22Rv1 (cell line): ENCODE data around the gene GYS2.

Experiments
- ZFX ChIP-seq: fragments of 450-650 bp; IDR thresholded peaks from 2 replicates; pipeline ENCODE4 v1.6.1; 2017; ENCODE audit warnings: antibody characterized with exemption, borderline replicate concordance
- TF ChIP-seq, protein P1 (sequence below): fragments of 450-650 bp; IDR thresholded peaks from 2 replicates; pipeline ENCODE4 v1.5.1; 2017; ENCODE audit warnings: mild to moderate bottlenecking

GRCh38 chr12:21644516-21644915 lies 39.9 kb upstream of the GYS2 start:
- TF ChIP-seq, protein P1, sequence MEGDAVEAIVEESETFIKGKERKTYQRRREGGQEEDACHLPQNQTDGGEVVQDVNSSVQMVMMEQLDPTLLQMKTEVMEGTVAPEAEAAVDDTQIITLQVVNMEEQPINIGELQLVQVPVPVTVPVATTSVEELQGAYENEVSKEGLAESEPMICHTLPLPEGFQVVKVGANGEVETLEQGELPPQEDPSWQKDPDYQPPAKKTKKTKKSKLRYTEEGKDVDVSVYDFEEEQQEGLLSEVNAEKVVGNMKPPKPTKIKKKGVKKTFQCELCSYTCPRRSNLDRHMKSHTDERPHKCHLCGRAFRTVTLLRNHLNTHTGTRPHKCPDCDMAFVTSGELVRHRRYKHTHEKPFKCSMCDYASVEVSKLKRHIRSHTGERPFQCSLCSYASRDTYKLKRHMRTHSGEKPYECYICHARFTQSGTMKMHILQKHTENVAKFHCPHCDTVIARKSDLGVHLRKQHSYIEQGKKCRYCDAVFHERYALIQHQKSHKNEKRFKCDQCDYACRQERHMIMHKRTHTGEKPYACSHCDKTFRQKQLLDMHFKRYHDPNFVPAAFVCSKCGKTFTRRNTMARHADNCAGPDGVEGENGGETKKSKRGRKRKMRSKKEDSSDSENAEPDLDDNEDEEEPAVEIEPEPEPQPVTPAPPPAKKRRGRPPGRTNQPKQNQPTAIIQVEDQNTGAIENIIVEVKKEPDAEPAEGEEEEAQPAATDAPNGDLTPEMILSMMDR, result no peak
- TF ChIP-seq ZFX, result no peak
